Bronchial epithelial cell (primary cell): Measurements from ENCODE around the gene CD300LB. TPM values are rescaled to one million over a fixed set of nuclear protein-coding genes. Genes with fewer than 3 reads are reported as not detected.
"Not testable (repeated sequence)": the region's sequence is repeated elsewhere in the genome, so short reads cannot be mapped to it uniquely, and the experiment has no call there.

ENCODE experiments used
- DNase-seq: peaks from one replicate; pipeline ENCODE4 v3.0.0-alpha.2; 2010; ENCODE audit warnings: low read depth
- FAIRE-seq: peaks from 2 replicates; lab custom pipeline; 2011; peaks lifted over from hg19 to GRCh38; lab: Jason Lieb, UNC
- H3K27me3 ChIP-seq: 2 replicates; pipeline ENCODE4 v1.5.1; 2011; ENCODE audit warnings: low read length; ENCODE audit not compliant: control insufficient read depth, insufficient read depth
- H3K36me3 ChIP-seq: 2 replicates; pipeline ENCODE4 v1.5.1; 2011; ENCODE audit warnings: low read length; ENCODE audit not compliant: control insufficient read depth, insufficient read depth
- H3K4me3 ChIP-seq: 2 replicates; pipeline ENCODE4 v1.5.1; 2011; ENCODE audit warnings: mild to moderate bottlenecking, low read depth, low read length, control low read depth
- total RNA-seq: library from RNA; depleted of rRNA; stranded (reverse); fragments of >200 nt; gene quantifications from 2 replicates; pipeline ENCODE4 v1.2.1, GENCODE V29; 2014
- TF ChIP-seq, protein P1 (sequence below): IDR thresholded peaks from 2 replicates; pipeline ENCODE4 v1.5.1; 2011; ENCODE audit warnings: mild to moderate bottlenecking, moderate library complexity, low read length, control low read depth, inconsistent platforms; ENCODE audit not compliant: insufficient read depth, severe bottlenecking

The CD300LB gene
- total RNA-seq, 1 donor from 2014 or later, result not detected

DNA sequence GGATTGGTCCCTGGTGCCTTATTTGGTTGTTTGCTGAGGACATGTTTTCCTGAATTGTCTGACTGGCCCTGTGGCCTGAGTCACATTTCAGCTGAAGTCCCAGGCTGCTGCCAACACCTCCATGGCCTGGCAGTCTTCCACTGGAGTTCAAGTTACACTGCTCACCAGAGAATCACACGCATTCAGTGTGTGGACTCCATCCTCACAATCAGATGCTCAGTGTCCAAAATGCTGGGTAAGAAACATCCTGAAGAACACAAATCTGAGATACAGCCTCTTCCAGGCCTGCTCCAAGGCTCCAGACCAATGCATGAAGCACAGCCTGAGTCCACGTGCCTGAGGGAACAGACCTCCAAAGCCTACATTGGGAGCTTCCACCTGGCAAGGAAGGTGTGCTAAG lies 19.2 kb downstream of the CD300LB start:
- FAIRE-seq (no peak), DNase-seq (no peak)

DNA sequence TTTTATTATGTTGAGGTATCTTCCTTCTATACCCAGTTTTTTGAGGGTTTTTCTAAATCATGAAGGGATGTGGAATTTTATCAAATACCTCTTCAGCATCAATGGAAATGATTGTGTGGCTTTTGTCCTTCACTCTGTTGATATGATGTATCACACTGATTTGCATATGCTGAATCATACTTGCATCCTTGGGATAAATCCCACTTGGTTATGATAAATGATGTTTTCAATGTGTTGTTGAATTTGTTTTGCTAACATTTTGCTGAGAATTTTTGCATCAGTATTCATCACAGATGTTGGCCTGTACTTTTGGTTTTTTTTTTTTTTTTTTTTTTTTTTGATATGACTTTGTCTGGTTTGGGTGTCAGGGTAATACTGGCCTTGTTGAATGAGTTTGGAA lies 23.1 kb downstream of the CD300LB start:
- DNase-seq (no peak), FAIRE-seq (no peak)
- H3K4me3 ChIP-seq, result no peak overlapping the region
- TF ChIP-seq, protein P1, sequence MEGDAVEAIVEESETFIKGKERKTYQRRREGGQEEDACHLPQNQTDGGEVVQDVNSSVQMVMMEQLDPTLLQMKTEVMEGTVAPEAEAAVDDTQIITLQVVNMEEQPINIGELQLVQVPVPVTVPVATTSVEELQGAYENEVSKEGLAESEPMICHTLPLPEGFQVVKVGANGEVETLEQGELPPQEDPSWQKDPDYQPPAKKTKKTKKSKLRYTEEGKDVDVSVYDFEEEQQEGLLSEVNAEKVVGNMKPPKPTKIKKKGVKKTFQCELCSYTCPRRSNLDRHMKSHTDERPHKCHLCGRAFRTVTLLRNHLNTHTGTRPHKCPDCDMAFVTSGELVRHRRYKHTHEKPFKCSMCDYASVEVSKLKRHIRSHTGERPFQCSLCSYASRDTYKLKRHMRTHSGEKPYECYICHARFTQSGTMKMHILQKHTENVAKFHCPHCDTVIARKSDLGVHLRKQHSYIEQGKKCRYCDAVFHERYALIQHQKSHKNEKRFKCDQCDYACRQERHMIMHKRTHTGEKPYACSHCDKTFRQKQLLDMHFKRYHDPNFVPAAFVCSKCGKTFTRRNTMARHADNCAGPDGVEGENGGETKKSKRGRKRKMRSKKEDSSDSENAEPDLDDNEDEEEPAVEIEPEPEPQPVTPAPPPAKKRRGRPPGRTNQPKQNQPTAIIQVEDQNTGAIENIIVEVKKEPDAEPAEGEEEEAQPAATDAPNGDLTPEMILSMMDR, result no peak
- H3K27me3 ChIP-seq, result peaks cover 1% of the 10 kb centered on the region
- H3K36me3 ChIP-seq, result no peaks in the 10 kb centered on the region

More for the DNA sequence above, 19.2 kb downstream of the CD300LB start:
- no peak overlapping the region for H3K4me3 ChIP-seq
- TF ChIP-seq, protein P1, result no peak
- no peaks in the 10 kb centered on the region for H3K27me3 ChIP-seq
- no peaks in the 10 kb centered on the region for H3K36me3 ChIP-seq

DNA sequence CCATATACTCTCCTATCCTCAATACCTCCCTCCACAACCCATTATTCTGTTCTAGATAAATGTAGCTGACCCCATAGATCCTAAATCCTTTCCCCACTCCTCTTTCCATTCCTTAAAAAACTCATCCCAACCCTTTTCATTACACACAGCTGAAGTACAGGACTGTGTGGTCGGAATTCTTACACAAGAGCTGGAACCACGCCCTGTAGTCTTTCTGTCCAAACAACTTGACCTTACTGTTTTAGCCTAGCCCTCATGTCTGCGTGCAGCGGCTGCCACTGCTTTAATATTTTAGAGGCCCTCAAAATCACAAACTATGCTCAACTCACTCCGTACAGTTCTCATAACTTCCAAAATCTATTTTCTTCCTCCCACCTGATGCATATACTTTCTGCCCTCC lies 27.3 kb downstream of the CD300LB start:
- H3K36me3 ChIP-seq, H3K27me3 ChIP-seq, DNase-seq, FAIRE-seq, H3K4me3 ChIP-seq: not testable (repeated sequence)

DNA sequence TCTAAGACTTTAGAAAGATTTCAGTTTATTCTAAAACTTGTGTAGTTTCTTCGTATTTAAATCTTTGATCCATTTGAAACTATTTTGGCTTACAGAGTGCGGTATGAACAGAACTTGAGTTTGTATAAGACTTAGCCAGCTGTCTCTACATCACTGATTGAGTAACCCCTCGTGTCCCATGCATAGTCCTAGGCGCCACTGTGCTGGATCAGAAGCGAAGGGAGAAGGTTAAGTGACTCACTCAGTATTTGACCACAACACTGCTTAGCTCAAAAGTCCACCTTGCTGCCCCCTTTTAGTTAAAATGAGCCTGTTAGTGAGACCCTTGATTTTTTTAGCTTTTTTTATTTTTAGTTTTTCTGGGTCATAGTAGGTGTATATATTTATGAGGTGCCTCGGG lies 28.4 kb downstream of the CD300LB start:
- Histone ChIP-seq H3K27me3 (peaks cover 1% of the 10 kb centered on the region), H3K36me3 (no peaks in the 10 kb centered on the region), H3K4me3 (no peak overlapping the region)
- TF ChIP-seq, protein P1, result no peak
- DNase-seq, result no peak
- FAIRE-seq, result no peak

DNA sequence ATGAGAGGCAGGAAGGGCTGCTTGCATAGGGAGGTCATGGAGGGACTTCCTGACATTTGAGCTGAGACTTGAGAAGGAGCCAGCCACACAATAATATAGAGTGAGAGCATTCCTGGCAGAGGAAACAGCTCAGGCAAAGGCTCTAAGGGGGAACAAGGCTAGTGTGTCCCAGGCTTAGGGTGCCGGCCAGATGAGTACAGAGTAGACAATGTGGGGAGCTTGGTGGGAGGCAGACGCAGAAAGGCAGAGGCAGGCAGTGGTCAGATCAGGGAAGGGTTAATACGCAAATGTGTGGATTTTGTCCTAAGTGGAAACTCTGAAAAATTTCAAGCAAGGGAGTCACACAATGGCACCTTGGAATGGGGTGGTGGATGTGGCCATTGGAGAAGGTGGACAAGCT lies 31.3 kb downstream of the CD300LB start:
- TF ChIP-seq, protein P1, result no peak
- peaks cover 1% of the 10 kb centered on the region for H3K27me3 ChIP-seq
- FAIRE-seq (no peak), DNase-seq (no peak)
- H3K4me3 ChIP-seq, result no peak overlapping the region
- H3K36me3 ChIP-seq, result no peaks in the 10 kb centered on the region

DNA sequence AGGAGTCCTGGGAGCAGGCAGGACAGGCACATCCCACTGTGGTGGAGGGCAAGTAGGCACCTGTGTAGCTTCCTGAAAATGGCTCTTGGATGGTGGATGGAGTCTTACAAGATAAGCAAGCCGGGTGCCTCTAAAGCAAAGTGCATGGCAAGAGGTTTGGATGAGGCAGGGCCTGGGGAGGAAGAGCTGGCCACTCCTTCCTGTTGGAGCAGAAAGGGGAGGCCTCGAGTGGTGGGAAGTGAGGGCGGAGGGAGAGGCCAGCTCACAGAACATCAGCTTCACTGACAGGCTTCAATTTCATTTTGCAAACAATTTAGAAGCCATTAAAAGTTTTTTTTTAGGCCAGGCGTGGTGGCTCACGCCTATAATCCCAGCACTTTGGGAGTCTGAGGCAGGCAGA lies 33.8 kb downstream of the CD300LB start:
- TF ChIP-seq, protein P1, result no peak
- FAIRE-seq (no peak), DNase-seq (no peak)
- Histone ChIP-seq H3K4me3 (no peak overlapping the region), H3K36me3 (no peaks in the 10 kb centered on the region), H3K27me3 (no peaks in the 10 kb centered on the region)
